Fibroblast of skin of left quadriceps (primary cell): ENCODE results near the gene CRYBB3.
"Not testable (repeated sequence)": the region's sequence is repeated elsewhere in the genome, so short reads cannot be mapped to it uniquely, and the experiment has no call there.

Experiments used
- DNase-seq, 2 experiments: peaks; one replicate each; pipeline ENCODE4 v3.0.0-alpha.2; 2013; ENCODE audit warnings: low read depth in 2 of 2

Gene CRYBB3

GRCh38 chr22:25174888-25175411, 24.7 kb upstream of the CRYBB3 start:
- DNase-seq = no peak

GRCh38 chr22:25176175-25176574, 23.5 kb upstream of the CRYBB3 start:
- DNase-seq = no peak

GRCh38 chr22:25176799-25177198, 22.9 kb upstream of the CRYBB3 start:
- no peak for DNase-seq

GRCh38 chr22:25177226-25177625, 22.4 kb upstream of the CRYBB3 start:
- no peak for DNase-seq

- no peak for DNase-seq
Observed at GRCh38 chr22:25177895-25178294, 21.8 kb upstream of the CRYBB3 start.

- DNase-seq = not testable (repeated sequence)
Observed at GRCh38 chr22:25178348-25178747, 21.3 kb upstream of the CRYBB3 start.

- DNase-seq = not testable (repeated sequence)
Observed at GRCh38 chr22:25178869-25179631, 20.6 kb upstream of the CRYBB3 start.

DNA sequence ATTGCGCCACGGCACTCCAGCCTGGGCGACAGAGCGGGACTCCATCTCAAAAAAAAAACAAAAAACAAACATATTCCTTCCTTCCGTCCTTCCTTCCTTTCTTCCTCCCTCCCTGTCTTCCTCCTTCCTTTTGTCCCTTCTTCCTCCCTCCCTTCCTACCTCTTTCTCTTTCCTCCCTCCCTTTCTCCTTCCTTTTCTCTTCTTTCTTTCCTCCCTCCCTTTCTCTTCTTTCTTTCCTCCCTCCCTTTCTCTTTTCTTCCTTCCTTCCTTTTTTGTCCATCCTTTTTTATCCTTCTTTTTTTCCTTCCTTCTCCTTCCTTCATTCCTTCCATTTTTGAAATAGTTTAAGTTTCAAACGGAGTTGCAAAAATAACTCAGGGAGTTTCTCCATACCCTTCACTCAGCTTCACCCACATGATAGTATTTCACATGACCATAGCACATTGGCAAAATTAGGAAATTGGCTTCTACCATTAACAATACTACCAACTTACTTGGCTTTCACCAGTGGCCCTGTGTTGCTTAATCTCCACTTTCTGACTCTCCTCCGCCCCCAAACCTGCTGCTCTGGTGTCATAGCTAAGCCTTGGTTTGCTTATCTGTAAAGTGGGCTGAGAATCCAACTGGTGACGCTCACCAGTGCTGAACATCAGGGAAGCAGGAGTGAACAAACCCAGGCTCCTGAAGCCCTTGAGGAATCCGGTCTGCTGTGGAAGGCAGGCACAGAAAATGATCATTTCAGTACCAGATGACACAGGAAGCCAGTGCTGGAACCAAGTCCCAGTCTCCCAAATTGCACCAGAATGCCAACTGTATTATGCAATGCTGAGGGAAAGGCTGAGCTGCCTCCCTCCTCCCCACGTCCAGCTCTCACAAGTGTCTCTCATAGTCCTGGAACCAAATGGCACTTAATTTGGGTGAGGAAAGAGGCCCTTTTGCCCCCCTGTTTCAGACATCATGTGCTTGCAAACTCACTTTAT, 17.2 kb upstream of the CRYBB3 start:
- DNase-seq = no peak

DNA sequence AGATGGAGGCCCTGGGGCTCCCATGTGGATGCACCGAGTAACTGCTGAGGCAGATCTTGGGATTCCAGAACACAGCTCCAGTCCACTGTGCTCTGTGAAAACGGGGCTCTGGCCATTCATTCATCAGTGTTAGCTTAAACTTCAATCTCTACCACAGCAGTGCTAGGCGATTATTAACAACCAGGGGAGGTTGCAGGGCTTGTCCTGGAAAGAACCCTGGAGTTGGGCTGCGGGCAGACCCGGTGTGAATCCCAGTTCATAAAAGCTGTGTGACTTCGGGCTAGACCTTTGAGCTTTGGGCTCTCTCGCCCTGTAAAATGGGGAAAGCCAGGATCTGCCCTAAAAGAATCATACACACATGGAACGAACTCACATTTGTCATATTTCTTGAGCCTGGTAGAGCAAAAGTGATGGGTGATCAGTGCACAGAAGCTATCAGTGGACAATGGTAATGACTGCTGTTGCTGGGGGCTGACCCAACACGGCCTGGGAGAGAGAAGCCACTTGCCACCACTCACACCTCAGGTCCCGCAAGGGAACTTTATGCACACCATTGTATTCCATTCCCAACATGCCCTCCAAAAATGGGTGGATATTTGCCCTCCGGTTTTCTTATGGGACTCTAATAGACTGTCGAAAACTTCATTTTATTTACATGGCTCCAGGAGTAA, 15.6 kb upstream of the CRYBB3 start:
- no peak for DNase-seq

GRCh38 chr22:25186140-25186539, 13.5 kb upstream of the CRYBB3 start:
- no peak for DNase-seq

GRCh38 chr22:25187469-25187868, 12.2 kb upstream of the CRYBB3 start:
- no peak for DNase-seq

- no peak for DNase-seq
Observed at GRCh38 chr22:25192406-25192805, 7.3 kb upstream of the CRYBB3 start.

- no peak for DNase-seq
Observed at GRCh38 chr22:25193130-25193529, 6.5 kb upstream of the CRYBB3 start.

- DNase-seq = no peak
Observed at GRCh38 chr22:25193548-25193947, 6.1 kb upstream of the CRYBB3 start.

GRCh38 chr22:25196326-25196725, 3.3 kb upstream of the CRYBB3 start:
- no peak for DNase-seq

DNA sequence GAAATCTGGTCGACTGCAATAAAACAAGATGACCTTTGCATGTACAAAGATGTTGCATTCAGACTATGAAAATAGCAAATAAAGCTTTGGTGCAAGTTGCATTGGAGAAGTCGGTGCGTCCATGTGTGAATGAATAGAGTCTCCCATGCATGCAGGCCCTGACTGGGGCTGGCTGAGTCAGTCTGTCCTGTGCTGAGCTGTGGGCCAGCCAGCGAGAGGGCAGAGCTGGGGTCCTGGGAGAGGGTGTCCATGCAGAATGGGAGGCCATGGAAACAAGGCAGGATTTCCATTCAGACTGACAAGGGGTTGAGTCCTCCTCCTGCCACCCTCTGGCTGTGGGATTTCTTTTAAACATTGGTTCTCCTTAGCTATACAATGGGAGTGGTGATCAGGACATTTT, 2.3 kb upstream of the CRYBB3 start:
- DNase-seq = no peak

GRCh38 chr22:25200967-25201366, 1.3 kb downstream of the CRYBB3 start:
- no peak for DNase-seq

- DNase-seq = no peak
Observed at GRCh38 chr22:25201557-25202273, 2.1 kb downstream of the CRYBB3 start.

GRCh38 chr22:25202290-25202921, 2.7 kb downstream of the CRYBB3 start:
- peak; percentile 10 to 18 for DNase-seq

DNA sequence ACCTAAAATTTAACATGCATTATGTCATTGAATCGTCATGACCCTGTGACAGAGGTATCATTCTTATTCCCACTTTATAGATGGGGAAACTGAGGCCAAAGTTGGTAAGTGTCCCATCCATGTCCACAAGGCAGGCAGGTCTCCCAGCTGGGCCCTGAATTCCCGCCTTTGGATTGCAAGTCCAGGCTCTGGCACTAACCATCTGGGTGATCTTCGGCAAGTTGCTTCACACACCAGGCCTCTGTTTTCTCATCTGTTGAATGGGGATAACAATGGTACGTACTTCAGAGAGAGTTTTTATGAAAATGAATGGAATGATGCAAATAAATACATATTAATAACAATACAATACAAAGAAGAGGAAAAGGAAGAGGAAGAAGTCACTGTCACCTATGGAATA, 3.4 kb downstream of the CRYBB3 start:
- no peak for DNase-seq

GRCh38 chr22:25204547-25204946, 4.9 kb downstream of the CRYBB3 start:
- DNase-seq = not testable (repeated sequence)
